SW480 (cell line): ENCODE measurements around the gene GATAD1.
"Not testable (repeated sequence)": the region's sequence is repeated elsewhere in the genome, so short reads cannot be mapped to it uniquely, and the experiment has no call there.

Experiments used
- DNase-seq: peaks from one replicate; pipeline ENCODE4 v3.0.0-alpha.2; 2016; ENCODE audit warnings: low spot score

GATAD1 gene

GRCh38 chr7:92436612-92437445, 10.5 kb upstream of the GATAD1 start:
- DNase-seq = no peak

- DNase-seq = no peak
These were observed 9.3 kb upstream of the GATAD1 start for GRCh38 chr7:92437956-92438491.

GRCh38 chr7:92442720-92443119, 4.6 kb upstream of the GATAD1 start:
- DNase-seq = not testable (repeated sequence)

- DNase-seq = no peak
These were observed 375 bp upstream of the GATAD1 start for GRCh38 chr7:92446869-92447344.

- peak; percentile 87 for DNase-seq
These were observed 994 bp downstream of the GATAD1 start for GRCh38 chr7:92448205-92448747.

GRCh38 chr7:92451645-92452044, 4.4 kb downstream of the GATAD1 start:
- no peak for DNase-seq

GRCh38 chr7:92456236-92456635, 9.0 kb downstream of the GATAD1 start:
- no peak for DNase-seq

- no peak for DNase-seq
These were observed 12.8 kb downstream of the GATAD1 start for GRCh38 chr7:92460109-92460508.

- no peak for DNase-seq
These were observed 13.2 kb downstream of the GATAD1 start for GRCh38 chr7:92460510-92460909.

- peak; percentile 74 for DNase-seq
These were observed 14.0 kb downstream of the GATAD1 start for GRCh38 chr7:92461027-92462003.

GRCh38 chr7:92462560-92462959, 15.3 kb downstream of the GATAD1 start:
- no peak for DNase-seq

- no peak for DNase-seq
These were observed 17.2 kb downstream of the GATAD1 start for GRCh38 chr7:92464515-92464914.

- no peak for DNase-seq
These were observed 19.4 kb downstream of the GATAD1 start for GRCh38 chr7:92466682-92467081.

GRCh38 chr7:92468589-92468988, 21.3 kb downstream of the GATAD1 start:
- DNase-seq = not testable (repeated sequence)

GRCh38 chr7:92473989-92474388, 26.7 kb downstream of the GATAD1 start:
- not testable (repeated sequence) for DNase-seq

GRCh38 chr7:92475261-92475770, 28.0 kb downstream of the GATAD1 start:
- not testable (repeated sequence) for DNase-seq

GRCh38 chr7:92475851-92476590, 28.7 kb downstream of the GATAD1 start:
- DNase-seq = not testable (repeated sequence)

GRCh38 chr7:92477681-92478080, 30.4 kb downstream of the GATAD1 start, which contains the start of gene ERVW-1:
Gene ERVW-1, minus strand, starts transcription at chr7:92477946. Its CDS starts 7,565 bp downstream, at chr7:92470381.
- not testable (repeated sequence) for DNase-seq

- DNase-seq = no peak
These were observed 30.8 kb downstream of the GATAD1 start for GRCh38 chr7:92478095-92478494.

- DNase-seq = no peak
These were observed 31.4 kb downstream of the GATAD1 start for GRCh38 chr7:92478711-92479110.

GRCh38 chr7:92479146-92479545, 31.9 kb downstream of the GATAD1 start:
- DNase-seq = not testable (repeated sequence)
